GM18867 (cell line): Measurements from ENCODE around the gene MRPS16.

Source experiments
- ATAC-seq: cut with Tn5 transposase; IDR thresholded peaks from one replicate; pipeline ENCODE4 v1.9.1; 2021; ENCODE audit warnings: mild to moderate bottlenecking, moderate library complexity; ENCODE audit not compliant: unreplicated experiment

MRPS16 gene

GRCh38 chr10:73244866-73245477, 7.5 kb downstream of the MRPS16 start:
- no peak for ATAC-seq

GRCh38 chr10:73239908-73240307, 12.5 kb downstream of the MRPS16 start:
- no peak for ATAC-seq

- no peak for ATAC-seq
Measured at GRCh38 chr10:73238990-73239566, 13.4 kb downstream of the MRPS16 start.

DNA sequence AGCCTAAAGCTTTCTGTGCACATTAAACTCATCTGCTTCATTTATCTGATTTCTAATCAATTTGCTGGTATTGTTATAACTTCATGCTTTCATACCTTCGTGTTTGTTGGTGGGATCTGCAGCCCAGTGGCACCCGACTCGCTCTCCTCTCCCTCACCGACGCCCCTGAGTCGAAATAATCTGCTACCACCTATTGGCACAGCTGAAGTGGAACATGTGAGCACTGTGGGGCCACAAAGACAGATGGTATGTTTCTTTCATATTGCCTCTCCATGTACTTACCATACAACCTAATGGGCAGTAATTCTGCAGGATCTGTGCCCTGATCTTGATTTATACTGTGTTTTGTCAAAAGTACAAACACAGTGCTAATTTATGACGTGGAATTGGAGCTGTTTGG, 17.7 kb downstream of the MRPS16 start:
- no peak for ATAC-seq

- no peak for ATAC-seq
Measured at GRCh38 chr10:73233883-73234282, 18.6 kb downstream of the MRPS16 start.

- no peak for ATAC-seq
Measured at GRCh38 chr10:73232887-73233286, 19.6 kb downstream of the MRPS16 start.

DNA sequence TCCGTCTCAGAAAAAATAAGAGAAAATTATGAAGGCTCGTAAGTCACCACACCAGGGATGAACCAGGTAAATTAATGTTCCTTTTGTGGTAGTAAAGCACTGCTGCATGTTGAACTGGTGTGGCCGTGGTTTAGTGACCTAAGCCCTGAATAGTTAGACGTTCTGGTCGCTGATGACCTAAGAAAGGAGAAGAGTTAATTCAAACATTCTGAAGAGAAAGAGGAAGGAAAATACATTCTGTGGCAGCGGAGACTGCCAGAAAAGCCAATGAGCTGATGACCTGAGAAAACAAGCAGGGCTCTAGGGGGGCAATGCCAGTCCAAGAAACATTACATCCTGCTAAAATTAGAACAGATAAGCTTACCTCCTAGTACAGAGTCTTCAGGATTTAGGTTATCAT, 22.9 kb downstream of the MRPS16 start:
- ATAC-seq: no peak

DNA sequence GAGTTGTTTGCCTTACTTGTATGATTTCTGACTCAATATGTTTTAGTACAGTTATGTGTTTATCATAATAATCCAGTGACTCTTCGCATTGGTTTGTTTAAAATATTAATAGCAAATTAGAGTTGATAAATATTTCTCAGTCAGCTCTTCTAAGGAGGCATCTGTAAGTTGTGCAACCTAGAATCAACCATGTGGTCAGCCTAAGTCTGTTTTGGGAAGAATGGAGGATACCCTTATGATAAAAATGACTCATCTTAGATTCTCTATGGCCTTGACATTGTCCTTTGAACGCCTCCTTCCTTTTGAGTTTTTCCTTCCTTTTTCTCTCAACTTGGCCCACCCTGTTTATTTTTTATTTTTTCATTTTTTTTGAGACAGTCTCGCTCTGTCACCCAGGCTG, 24.2 kb downstream of the MRPS16 start:
- no peak for ATAC-seq

DNA sequence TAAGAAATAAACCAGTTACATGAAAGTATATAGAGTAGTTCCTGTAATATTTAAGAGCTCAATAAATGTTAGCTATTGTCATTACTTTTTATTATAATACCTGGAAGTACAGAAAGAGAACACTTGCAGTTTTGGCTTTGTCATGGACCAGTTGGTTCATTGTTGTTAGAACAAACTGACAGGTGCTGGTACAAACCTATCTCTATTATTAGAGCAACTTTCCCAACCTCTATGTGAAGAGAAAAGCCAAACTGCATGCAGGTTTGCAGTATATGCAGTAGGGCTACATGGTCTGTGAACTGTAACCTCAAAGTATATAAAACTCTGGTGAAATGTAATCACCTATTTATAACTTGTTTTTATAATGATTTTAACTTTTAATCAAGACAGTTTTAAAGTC, 25.8 kb downstream of the MRPS16 start:
- ATAC-seq: no peak

- no peak for ATAC-seq
Measured at GRCh38 chr10:73225518-73225917, 26.9 kb downstream of the MRPS16 start.

DNA sequence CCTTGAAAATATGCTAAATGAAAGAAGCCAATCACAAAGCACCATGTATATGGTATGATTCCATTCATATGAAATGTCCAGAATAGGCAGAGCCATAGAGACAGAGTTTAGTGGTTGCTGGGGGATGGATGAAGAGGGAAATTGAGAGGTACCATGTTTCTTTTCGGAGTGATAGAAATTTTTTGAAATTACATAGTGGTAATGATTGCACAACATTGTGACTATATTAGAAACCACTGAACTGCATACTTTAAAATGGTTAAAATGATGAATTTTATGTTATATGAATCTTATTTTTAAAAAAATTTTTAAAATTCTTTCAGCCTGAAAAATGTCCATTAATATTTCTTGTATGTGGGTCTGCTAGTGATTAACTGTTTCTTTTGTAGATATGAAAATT, 31.5 kb downstream of the MRPS16 start:
- no peak for ATAC-seq

DNA sequence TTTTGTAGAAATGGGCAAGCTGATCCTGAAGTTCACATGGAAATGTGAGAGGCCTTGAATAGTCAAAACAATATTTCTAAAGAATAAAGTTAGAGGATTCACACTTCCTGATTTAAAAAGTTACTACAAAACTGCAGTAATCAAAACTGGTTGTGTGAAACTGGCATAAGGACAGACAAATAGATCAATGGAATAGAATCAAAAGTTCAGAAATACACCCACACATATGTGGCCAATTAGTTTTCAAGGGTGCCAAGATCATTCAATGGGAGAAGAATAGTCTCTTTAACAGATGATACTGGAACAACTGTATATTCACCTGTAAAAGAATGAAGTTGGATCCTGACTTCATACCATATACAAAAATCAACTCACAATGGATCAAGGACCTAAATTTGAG, 33.1 kb downstream of the MRPS16 start:
- no peak for ATAC-seq

DNA sequence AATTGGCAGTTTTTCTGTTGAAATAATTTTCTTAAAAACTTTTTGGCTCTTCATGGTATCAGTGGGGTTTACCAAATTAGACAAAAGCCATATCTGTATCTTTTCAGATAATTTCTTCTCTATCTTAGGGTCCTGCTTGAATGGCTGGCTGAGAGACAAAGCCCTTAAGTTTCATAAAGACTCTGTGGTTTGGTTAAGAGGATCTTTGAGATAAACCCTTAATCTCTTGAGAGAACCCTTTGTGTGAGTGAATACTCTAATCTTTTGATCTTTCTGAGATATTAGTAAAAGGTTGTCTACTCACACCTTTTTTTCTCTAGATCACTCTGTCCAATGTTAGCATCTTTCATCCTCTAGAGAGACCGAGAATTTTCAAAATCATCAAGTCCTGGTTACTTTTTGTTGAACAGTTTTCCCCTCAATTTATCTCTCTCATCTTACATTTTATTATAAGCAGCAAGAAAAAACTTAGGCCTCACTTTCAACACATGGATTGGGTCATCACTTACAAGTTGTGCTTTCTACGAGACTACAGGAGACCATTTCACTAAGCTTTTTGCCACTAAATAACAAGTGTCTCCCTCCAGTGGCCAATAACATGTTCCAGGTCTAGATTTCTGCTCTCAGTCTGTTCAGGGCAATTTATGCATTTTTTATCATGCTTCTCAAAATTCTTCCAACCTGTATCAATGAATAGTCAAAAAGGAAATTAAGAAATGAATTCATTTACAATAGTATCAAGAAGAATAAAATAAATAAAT, 33.8 kb downstream of the MRPS16 start:
- no peak for ATAC-seq

GRCh38 chr10:73217628-73218027, 34.8 kb downstream of the MRPS16 start:
- ATAC-seq: no peak

DNA sequence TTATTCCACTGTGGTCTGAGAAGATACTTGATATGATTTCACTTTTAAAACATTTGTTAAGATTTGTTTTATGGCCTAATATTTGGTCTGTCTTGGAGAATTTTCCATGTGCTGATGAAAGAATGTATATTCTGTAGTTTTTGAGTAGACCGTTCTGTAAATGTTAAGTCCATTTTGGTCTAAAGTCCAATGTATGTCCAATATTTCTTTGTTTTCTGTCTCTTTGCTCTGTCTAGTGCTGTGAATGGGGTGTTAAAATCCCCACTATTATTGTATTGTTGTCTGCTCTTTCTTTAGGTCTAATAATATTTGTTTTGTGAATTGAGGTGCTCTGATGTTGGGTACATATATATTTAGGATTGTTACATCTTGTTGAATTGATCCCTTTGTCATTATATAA, 36.7 kb downstream of the MRPS16 start:
- ATAC-seq: no peak

DNA sequence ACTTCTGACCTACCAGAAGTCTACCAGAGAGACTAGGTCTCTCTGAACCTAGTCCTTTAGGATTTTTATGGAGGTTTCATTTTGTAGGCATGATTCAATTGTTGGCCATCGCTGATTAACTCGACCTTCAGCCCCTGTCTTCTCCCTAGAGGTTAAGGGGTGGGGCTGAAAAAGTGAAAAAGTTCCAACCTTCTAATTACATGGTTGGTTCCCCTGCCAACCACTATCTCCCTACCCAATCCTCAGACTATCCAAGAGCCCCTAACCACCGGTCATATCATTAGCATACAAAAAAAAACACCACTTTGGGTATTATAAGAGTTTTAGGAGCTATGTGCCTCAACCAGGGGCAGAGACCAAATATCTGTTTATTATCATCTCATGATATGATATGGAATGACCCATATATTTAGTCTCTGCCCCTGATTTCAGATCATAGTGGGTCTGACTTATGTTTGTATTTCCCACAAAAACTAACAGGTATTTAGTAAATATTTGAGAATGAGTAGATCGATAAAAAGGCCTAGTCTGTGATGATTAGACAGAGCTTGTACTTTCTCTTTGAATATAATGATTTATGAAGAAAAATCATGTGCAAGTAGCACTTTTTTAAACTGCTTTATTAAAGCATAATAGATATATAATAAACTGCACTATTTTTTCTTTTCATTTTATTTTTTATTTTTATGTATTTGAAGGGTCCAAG, 41.2 kb downstream of the MRPS16 start:
- no peak for ATAC-seq

GRCh38 chr10:73210395-73211105, 41.9 kb downstream of the MRPS16 start:
- ATAC-seq: no peak

GRCh38 chr10:73209705-73210104, 42.7 kb downstream of the MRPS16 start:
- ATAC-seq: no peak

- no peak for ATAC-seq
Measured at GRCh38 chr10:73207883-73208282, 44.6 kb downstream of the MRPS16 start.

GRCh38 chr10:73206385-73206784, 46.1 kb downstream of the MRPS16 start:
- ATAC-seq: no peak

DNA sequence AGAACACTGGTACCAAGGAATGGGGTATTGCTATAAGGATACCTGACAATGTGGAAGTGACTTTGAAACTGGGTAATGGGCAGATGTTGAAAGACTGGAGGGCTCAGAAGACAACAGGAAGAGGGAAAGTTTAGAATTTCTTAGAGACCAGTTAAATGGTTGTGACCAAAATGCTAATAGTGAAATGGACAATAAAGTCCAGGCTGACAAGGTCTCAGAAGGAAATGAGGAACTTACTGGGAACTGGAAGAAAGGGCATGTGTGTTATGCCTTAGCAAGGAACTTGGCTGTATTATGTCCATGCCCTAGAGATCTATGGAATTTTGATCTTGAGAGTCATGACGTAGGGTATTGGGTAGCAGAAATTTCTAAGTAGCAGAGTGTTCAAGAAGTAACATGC, 46.6 kb downstream of the MRPS16 start:
- no peak for ATAC-seq
